GM04504 (cell line): ENCODE data around the gene SLC47A2.
"Not testable (repeated sequence)": the region's sequence is repeated elsewhere in the genome, so short reads cannot be mapped to it uniquely, and the experiment has no call there.

Source experiments
- DNase-seq: peaks from one replicate; pipeline ENCODE4 v3.0.0-alpha.2; 2012; ENCODE audit warnings: low read depth

SLC47A2 gene

GRCh38 chr17:19716108-19717030, at the start of gene SLC47A2:
SLC47A2 (minus strand) TSS chr17:19716584; CDS start chr17:19716555, 29 bp downstream.
- DNase-seq: no peak

GRCh38 chr17:19766016-19766415, 49.6 kb upstream of the SLC47A2 start:
- DNase-seq: no peak

- DNase-seq: not testable (repeated sequence)
Measured at GRCh38 chr17:19763991-19764390, 47.6 kb upstream of the SLC47A2 start.

GRCh38 chr17:19763416-19763815, 47.0 kb upstream of the SLC47A2 start:
- no peak for DNase-seq

GRCh38 chr17:19762515-19762961, 46.2 kb upstream of the SLC47A2 start:
- peak; percentile 24 for DNase-seq

- DNase-seq: no peak
Measured at GRCh38 chr17:19760746-19761145, 44.4 kb upstream of the SLC47A2 start.

GRCh38 chr17:19759568-19760549, 43.5 kb upstream of the SLC47A2 start:
- no peak for DNase-seq

- DNase-seq: no peak
Measured at GRCh38 chr17:19757536-19758180, 41.3 kb upstream of the SLC47A2 start.

GRCh38 chr17:19756546-19756945, 40.2 kb upstream of the SLC47A2 start:
- DNase-seq: no peak

- no peak for DNase-seq
Measured at GRCh38 chr17:19755821-19756510, 39.6 kb upstream of the SLC47A2 start.

GRCh38 chr17:19755392-19755791, 39.0 kb upstream of the SLC47A2 start:
- DNase-seq: no peak

- no peak for DNase-seq
Measured at GRCh38 chr17:19753661-19754463, 37.5 kb upstream of the SLC47A2 start.

GRCh38 chr17:19753051-19753509, 36.7 kb upstream of the SLC47A2 start:
- DNase-seq: peak; percentile 79

GRCh38 chr17:19752216-19753050, 36.0 kb upstream of the SLC47A2 start:
- DNase-seq: no peak

GRCh38 chr17:19750835-19751234, 34.5 kb upstream of the SLC47A2 start:
- no peak for DNase-seq

- no peak for DNase-seq
Measured at GRCh38 chr17:19750020-19750572, 33.7 kb upstream of the SLC47A2 start.

- DNase-seq: no peak
Measured at GRCh38 chr17:19748807-19749193, 32.4 kb upstream of the SLC47A2 start.

- no peak for DNase-seq
Measured at GRCh38 chr17:19747829-19748806, 31.7 kb upstream of the SLC47A2 start, which contains the start of gene ALDH3A1. ALDH3A1 (minus strand) TSS chr17:19748298; CDS start chr17:19745129, 3,169 bp downstream.
